BE2C (cell line): ENCODE measurements around the gene RASA3.
"Not testable (repeated sequence)": the region's sequence is repeated elsewhere in the genome, so short reads cannot be mapped to it uniquely, and the experiment has no call there.

Source experiments
- DNase-seq: peaks from one replicate; pipeline ENCODE4 v3.0.0-alpha.2; 2020
- H3K27me3 ChIP-seq: fragments of 250-450 bp; sonication (Bioruptor Pico); 2 replicates; pipeline ENCODE4 v1.5.1; 2020; ENCODE audit warnings: mild to moderate bottlenecking
- H3K36me3 ChIP-seq: fragments of 250-450 bp; sonication (Bioruptor Pico); 2 replicates; pipeline ENCODE4 v1.5.1; 2020; ENCODE audit warnings: mild to moderate bottlenecking
- H3K4me1 ChIP-seq: fragments of 250-450 bp; sonication (Bioruptor Pico); 2 replicates; pipeline ENCODE4 v1.5.1; 2020
- H3K4me3 ChIP-seq: 2 replicates; pipeline ENCODE4 v1.5.1; 2011; ENCODE audit warnings: low read depth, low read length
- H3K9me3 ChIP-seq: fragments of 250-450 bp; sonication (Bioruptor Pico); 2 replicates; pipeline ENCODE4 v1.5.1; 2020
- CTCF ChIP-seq: IDR thresholded peaks from 2 replicates; pipeline ENCODE4 v1.5.1; 2012; ENCODE audit warnings: mild to moderate bottlenecking, low read depth, low read length

The RASA3 gene

GRCh38 chr13:114128348-114128623, 4.1 kb downstream of the RASA3 start:
- no peak for TF ChIP-seq CTCF
- Histone ChIP-seq H3K36me3 (no peaks in the 10 kb centered on the region), H3K4me1 (peaks cover 20% of the 10 kb centered on the region), H3K27me3 (no peaks in the 10 kb centered on the region), H3K9me3 (no peaks in the 10 kb centered on the region), H3K4me3 (no peak overlapping the region)
- no peak for DNase-seq

GRCh38 chr13:114127473-114128347, 4.7 kb downstream of the RASA3 start:
- Histone ChIP-seq H3K36me3 (no peaks in the 10 kb centered on the region), H3K4me1 (peaks cover 20% of the 10 kb centered on the region), H3K4me3 (no peak overlapping the region), H3K9me3 (no peaks in the 10 kb centered on the region), H3K27me3 (no peaks in the 10 kb centered on the region)
- TF ChIP-seq CTCF, result no peak
- DNase-seq, result no peak

- H3K4me1 ChIP-seq, result peaks cover 25% of the 10 kb centered on the region
- H3K27me3 ChIP-seq, result no peaks in the 10 kb centered on the region
- H3K9me3 ChIP-seq, result no peaks in the 10 kb centered on the region
- H3K4me3 ChIP-seq, result no peak overlapping the region
- no peak for TF ChIP-seq CTCF
- no peaks in the 10 kb centered on the region for H3K36me3 ChIP-seq
- no peak for DNase-seq
Observed at GRCh38 chr13:114126789-114127472, 5.5 kb downstream of the RASA3 start.

GRCh38 chr13:114126086-114126485, 6.3 kb downstream of the RASA3 start:
- not testable (repeated sequence) for H3K36me3 ChIP-seq, H3K27me3 ChIP-seq, H3K9me3 ChIP-seq, H3K4me3 ChIP-seq, DNase-seq
- peaks cover 26% of the 10 kb centered on the region for H3K4me1 ChIP-seq

GRCh38 chr13:114125589-114125988, 6.8 kb downstream of the RASA3 start:
- no peak for DNase-seq
- peaks cover 28% of the 10 kb centered on the region for H3K4me1 ChIP-seq
- H3K4me3 ChIP-seq, result no peak overlapping the region
- no peaks in the 10 kb centered on the region for H3K9me3 ChIP-seq
- H3K36me3 ChIP-seq, result no peaks in the 10 kb centered on the region
- TF ChIP-seq CTCF, result no peak
- H3K27me3 ChIP-seq, result no peaks in the 10 kb centered on the region

GRCh38 chr13:114124921-114125320, 7.5 kb downstream of the RASA3 start:
- no peak for DNase-seq
- H3K4me1 ChIP-seq, result peaks cover 23% of the 10 kb centered on the region

More at GRCh38 chr13:114124921-114125320, 7.5 kb downstream of the RASA3 start:
- H3K36me3 ChIP-seq, result no peaks in the 10 kb centered on the region
- no peak for TF ChIP-seq CTCF
- H3K4me3 ChIP-seq, result no peak overlapping the region
- no peaks in the 10 kb centered on the region for H3K27me3 ChIP-seq
- H3K9me3 ChIP-seq, result no peaks in the 10 kb centered on the region
